RPMI8226 (cell line): ENCODE measurements around the gene TMBIM4.
"Not testable (repeated sequence)": the region's sequence is repeated elsewhere in the genome, so short reads cannot be mapped to it uniquely, and the experiment has no call there.

Source experiments
- DNase-seq: peaks from one replicate; pipeline ENCODE4 v3.0.0-alpha.2; 2015

The TMBIM4 gene

DNA sequence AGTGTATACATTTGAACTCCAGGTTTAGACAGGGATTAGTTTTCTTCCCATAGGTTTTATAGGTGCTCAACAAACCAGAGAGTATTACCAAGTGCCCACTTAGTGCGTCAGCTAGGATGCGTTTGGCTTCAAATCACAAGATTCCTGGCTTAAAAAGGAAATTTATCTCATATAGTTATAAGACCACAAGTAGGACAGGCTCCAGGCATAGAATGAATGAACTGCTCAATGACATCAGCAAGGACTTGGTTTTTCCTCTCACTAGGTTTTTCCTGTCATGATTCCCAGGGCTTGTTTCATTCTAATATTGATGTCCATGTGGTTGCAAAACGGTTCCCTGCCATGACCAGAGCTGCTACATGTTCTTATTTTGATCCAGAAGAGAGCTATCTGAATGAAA lies 13.2 kb upstream of the TMBIM4 start:
- no peak for DNase-seq

GRCh38 chr12:66176105-66176900 lies 6.5 kb upstream of the TMBIM4 start:
- no peak for DNase-seq

- not testable (repeated sequence) for DNase-seq
Observed at GRCh38 chr12:66174391-66175325, 4.9 kb upstream of the TMBIM4 start.

DNA sequence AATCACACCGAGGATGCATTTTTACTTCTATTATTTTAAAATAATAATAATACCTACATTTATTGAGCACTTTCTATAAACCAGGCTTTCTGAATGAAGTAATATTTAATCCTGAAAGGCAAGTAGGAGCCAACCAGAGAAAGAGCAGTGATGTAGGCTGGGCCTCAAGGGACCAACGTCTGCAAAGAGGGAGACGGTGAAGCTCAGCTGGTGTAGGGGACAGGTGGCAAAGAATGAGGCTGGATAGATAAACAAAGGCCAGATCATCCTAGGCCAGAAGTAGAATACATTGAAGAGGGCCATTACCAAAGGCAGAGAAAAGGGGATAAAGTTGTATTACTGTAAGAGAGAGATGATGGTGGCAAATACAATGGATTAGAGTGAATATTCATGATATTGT lies 810 bp upstream of the TMBIM4 start:
- DNase-seq = no peak

DNA sequence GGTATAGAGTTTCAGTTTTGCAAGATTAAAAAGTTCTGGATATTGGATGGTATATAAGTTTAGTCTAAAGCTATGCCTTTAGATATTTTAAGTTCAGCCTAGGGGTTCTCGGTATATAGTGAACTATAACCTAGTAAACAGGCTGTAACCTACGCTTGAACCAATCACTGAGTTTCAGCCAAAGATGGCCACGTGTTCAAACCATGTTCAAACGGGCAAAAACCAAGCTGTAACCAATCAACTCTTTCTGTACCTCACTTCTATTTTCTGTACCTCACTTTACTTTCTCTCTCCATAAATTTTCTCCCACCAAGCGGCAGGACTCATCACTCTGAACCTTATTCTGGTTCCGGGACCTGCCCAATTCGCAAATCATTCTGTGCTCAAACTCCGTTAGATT lies 1.4 kb downstream of the TMBIM4 start:
- no peak for DNase-seq

GRCh38 chr12:66166561-66166960 lies 3.2 kb downstream of the TMBIM4 start:
- no peak for DNase-seq

DNA sequence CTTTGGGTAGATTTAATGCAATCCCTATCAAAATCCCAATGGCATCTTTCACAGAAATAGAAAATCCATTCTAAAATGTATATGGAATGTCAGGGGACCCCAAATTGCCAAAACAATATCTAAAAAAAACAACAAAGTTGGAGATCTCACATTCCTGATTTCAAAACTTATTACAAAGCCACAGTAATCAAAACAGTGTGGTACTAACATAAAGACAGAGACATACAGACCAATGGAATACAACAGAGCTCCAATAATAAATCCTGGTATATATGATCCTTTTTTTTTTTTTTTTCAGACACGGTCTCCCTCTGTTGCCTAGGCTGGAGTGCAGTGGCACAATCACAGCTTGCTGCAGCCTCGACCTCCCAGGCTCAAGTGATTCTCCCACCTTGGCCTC lies 4.7 kb downstream of the TMBIM4 start:
- DNase-seq = no peak

DNA sequence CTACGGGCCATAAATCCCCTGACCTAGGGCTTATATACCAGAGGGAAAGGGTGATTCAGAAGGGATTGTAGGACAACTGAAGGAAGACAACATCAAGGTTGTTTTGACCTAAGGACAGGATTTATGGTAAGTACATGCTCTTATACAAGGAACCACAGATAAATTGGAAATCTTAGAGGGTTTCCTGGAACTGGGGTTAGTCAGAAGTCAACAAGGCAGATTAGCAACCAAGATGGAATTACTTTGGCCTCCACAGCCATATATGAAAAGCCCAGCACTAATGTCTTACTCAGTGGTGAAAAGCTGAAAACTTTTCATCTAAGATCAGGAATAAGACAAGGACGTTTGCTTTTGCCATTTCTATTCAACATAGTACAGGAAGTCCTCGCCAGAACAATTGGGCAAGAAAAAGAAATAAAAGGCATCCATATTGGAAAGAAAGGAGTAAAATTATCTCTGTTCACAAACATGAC lies 5.4 kb downstream of the TMBIM4 start:
- no peak for DNase-seq

DNA sequence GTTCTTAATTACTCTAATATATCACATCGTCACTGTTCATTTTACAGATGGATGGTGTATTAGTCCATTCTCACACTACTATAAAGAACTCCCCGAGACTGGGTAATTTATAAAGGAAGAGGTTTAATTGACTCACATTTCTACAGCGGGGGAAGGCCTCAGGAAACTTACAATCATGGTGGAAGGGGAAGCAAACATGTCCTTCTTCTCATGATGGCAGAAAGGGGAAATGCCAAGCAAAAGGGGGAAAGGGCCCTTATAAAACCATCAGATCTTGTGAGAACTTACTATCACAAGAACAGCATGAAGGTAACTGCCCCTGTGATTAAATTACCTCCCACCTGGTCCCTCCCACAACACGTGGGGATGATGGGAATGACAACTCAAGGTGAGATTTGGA lies 6.5 kb downstream of the TMBIM4 start:
- no peak for DNase-seq

GRCh38 chr12:66162701-66163100 lies 7.1 kb downstream of the TMBIM4 start:
- no peak for DNase-seq

GRCh38 chr12:66160704-66161103 lies 9.1 kb downstream of the TMBIM4 start:
- DNase-seq = no peak

GRCh38 chr12:66159123-66159522 lies 10.7 kb downstream of the TMBIM4 start:
- DNase-seq = no peak

GRCh38 chr12:66156654-66157053 lies 13.1 kb downstream of the TMBIM4 start:
- no peak for DNase-seq

- DNase-seq = no peak
Observed at GRCh38 chr12:66154776-66155175, 15.0 kb downstream of the TMBIM4 start.

- no peak for DNase-seq
Observed at GRCh38 chr12:66152732-66153131, 17.1 kb downstream of the TMBIM4 start.

GRCh38 chr12:66149702-66150398 lies 19.9 kb downstream of the TMBIM4 start:
- peak; percentile 32 for DNase-seq

- DNase-seq = peak; percentile 42
Observed at GRCh38 chr12:66144791-66145754, 24.7 kb downstream of the TMBIM4 start.

DNA sequence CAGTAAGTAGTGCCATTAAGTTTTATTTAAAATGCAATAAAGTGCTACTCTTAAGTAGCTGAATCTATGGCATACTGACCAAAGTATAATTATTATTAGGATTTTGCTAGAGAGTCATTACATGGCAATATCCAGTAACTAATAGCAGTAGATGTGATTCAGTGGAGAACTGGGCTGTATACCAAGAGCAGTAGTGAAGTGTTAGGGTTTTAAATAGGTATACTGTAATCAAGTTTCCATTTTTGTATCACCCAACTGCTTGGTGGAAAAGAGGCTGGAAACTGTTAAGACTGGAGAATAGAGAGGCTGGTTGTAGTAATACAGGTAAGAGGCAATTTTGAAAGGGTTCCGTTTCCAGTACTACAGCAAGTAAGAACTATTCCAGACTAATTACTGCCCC lies 25.9 kb downstream of the TMBIM4 start:
- DNase-seq = no peak

GRCh38 chr12:66142826-66143225 lies 27.0 kb downstream of the TMBIM4 start:
- DNase-seq = no peak

DNA sequence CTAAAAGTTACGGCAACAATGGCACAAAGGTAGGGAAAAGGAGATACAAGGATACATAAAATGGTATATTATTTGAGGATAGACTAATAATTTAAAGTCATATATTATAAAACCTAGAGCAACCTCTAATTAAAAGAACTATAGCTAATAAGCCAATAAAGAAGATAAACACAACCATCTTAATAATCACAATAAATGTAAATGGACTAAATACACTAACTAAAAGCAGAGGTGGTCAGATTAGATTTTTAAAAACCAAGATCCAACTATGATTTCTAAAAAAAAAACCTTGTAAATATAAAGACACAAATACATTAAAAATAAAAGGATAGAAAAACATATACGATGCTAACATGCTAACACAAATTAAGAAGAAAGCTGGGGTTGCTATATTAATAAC lies 28.5 kb downstream of the TMBIM4 start:
- DNase-seq = no peak

- DNase-seq = no peak
Observed at GRCh38 chr12:66140731-66141130, 29.1 kb downstream of the TMBIM4 start.

DNA sequence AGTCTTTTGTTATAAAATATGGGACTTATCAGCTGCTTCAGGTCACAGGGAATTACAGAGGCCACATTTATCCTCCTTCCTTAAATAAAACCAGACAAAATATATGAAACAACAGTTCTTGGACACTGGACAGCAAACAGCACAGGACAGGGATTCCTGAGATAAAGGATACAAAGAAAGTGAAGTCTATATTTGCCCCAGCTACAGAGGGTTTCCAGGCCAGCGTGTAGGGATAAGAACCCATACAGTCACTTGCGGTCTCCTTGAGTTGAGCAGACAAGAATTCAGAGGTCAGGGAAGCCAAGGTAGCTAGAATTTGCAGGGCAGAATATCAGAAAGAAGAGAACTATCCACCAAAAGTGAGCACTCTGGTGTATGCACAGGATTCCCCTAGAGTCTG lies 30.5 kb downstream of the TMBIM4 start:
- no peak for DNase-seq
